ENCODE measurements around the gene IL36G. TPM values are rescaled to one million over a fixed set of nuclear protein-coding genes. Genes with fewer than 3 reads are reported as not detected.

Gene IL36G
- polyA plus RNA-seq, 2 of the 4 experiments (the other 2 are of a cell fraction): 0.16 TPM; not detected in 1

- Histone ChIP-seq H3K4me1 (peaks cover 17% of the 10 kb centered on the region), H3K9me3 (no peaks in the 10 kb centered on the region), H3K4me2 (peak overlapping the region; percentile 55), H3K27ac (peak overlapping the region; percentile 59 to 83), H3K4me3 (no peak overlapping the region)
- peak; percentile 91 to 95 for ATAC-seq
- CTCF ChIA-PET: no interaction called here
- DNase-seq (ENCODE audit: low read depth in 1 of 2, low spot score in 1 of 2): peak; percentile 60 to 85
- peak; percentile 79 for FAIRE-seq
- TF ChIP-seq HOXB5 (CRISPR knock-in tag; IDR thresholded peaks at IDR 0.05): no peak; the same call in 1 of the 2 replicates
- no peak for TF ChIP-seq CHD4 (IDR thresholded peaks at IDR 0.05; ENCODE audit: borderline replicate concordance)
- TF ChIP-seq FOSL2 (IDR thresholded peaks at IDR 0.05): peak; percentile 68
- TF ChIP-seq FOSL2 (CRISPR knock-in tag; IDR thresholded peaks at IDR 0.05): peak; percentile 91
- TF ChIP-seq ESRRA (IDR thresholded peaks at IDR 0.05; ENCODE audit: borderline replicate concordance, low read length): no peak
- peak; percentile 74 for TF ChIP-seq JUNB (IDR thresholded peaks at IDR 0.05)
- peak; percentile 29; the same call in 1 of the 2 replicates for TF ChIP-seq NFE2L2 (conservative IDR thresholded peaks at IDR 0.05; ENCODE audit: low read length)
- TF ChIP-seq, protein P1, sequence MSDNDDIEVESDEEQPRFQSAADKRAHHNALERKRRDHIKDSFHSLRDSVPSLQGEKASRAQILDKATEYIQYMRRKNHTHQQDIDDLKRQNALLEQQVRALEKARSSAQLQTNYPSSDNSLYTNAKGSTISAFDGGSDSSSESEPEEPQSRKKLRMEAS (IDR thresholded peaks at IDR 0.05): peak; percentile 37; the same call in 1 of the 2 replicates
- TF ChIP-seq GATA3 (IDR thresholded peaks at IDR 0.05; ENCODE audit: borderline replicate concordance): peak; percentile 86
- peak; percentile 38; the same call in 1 of the 2 replicates for TF ChIP-seq FOXS1 (CRISPR knock-in tag; IDR thresholded peaks at IDR 0.05)
- TF ChIP-seq HOXB13 (CRISPR knock-in tag; IDR thresholded peaks at IDR 0.05; ENCODE audit: low read depth): peak; percentile 21; the same call in 1 of the 2 replicates
- peak; percentile 97 for TF ChIP-seq MAFK (IDR thresholded peaks at IDR 0.05; ENCODE audit: partially characterized antibody)
- TF ChIP-seq EP300 (IDR thresholded peaks at IDR 0.05): peak; percentile 18 to 63; a peak in 2 of 5 replicates
- TF ChIP-seq USF2 (IDR thresholded peaks at IDR 0.05): no peak
- TF ChIP-seq JUN (IDR thresholded peaks at IDR 0.05): peak in 1 of 2 experiments; percentile 57; a peak in 1 of 5 replicates
- 0 out of 4 replicates have a peak, but pooled peaks of 1 of the 2 experiments have one; percentile 27 for TF ChIP-seq CEBPB (IDR thresholded peaks at IDR 0.05)
- no peak for TF ChIP-seq SREBF2 (IDR thresholded peaks at IDR 0.05)
- no peak for TF ChIP-seq CBX2 (IDR thresholded peaks at IDR 0.05; ENCODE audit: borderline replicate concordance, low read depth)
- TF ChIP-seq RCOR1 (IDR thresholded peaks at IDR 0.05; ENCODE audit: low read depth, low read length): no peak
- POLR2A ChIA-PET: no interaction called here
- 10% methylated on average over 8 of the region's 8 CpGs for WGBS (ENCODE audit: missing lambda C conversion rate)
Measured at GRCh38 chr2:113012436-113013335, 34.9 kb downstream of the IL36G start.

GRCh38 chr2:113013336-113013661 is 35.5 kb downstream of the IL36G start:
- TF ChIP-seq FOXS1 (CRISPR knock-in tag; IDR thresholded peaks at IDR 0.05) (no peak), TP53 (CRISPR knock-in tag; IDR thresholded peaks at IDR 0.05) (no peak), MAZ (IDR thresholded peaks at IDR 0.05; ENCODE audit: borderline replicate concordance, low read depth, low read length) (no peak), CBX8 (IDR thresholded peaks at IDR 0.05) (no peak), RFX5 (IDR thresholded peaks at IDR 0.05) (no peak), RCOR1 (IDR thresholded peaks at IDR 0.05; ENCODE audit: low read depth, low read length) (no peak), EP300 (IDR thresholded peaks at IDR 0.05) (no peak), USF2 (IDR thresholded peaks at IDR 0.05) (no peak), CEBPB (IDR thresholded peaks at IDR 0.05) (no peak), NPAS2 (CRISPR knock-in tag; IDR thresholded peaks at IDR 0.05; ENCODE audit: borderline replicate concordance) (no peak)
- TF ChIP-seq, protein P2, sequence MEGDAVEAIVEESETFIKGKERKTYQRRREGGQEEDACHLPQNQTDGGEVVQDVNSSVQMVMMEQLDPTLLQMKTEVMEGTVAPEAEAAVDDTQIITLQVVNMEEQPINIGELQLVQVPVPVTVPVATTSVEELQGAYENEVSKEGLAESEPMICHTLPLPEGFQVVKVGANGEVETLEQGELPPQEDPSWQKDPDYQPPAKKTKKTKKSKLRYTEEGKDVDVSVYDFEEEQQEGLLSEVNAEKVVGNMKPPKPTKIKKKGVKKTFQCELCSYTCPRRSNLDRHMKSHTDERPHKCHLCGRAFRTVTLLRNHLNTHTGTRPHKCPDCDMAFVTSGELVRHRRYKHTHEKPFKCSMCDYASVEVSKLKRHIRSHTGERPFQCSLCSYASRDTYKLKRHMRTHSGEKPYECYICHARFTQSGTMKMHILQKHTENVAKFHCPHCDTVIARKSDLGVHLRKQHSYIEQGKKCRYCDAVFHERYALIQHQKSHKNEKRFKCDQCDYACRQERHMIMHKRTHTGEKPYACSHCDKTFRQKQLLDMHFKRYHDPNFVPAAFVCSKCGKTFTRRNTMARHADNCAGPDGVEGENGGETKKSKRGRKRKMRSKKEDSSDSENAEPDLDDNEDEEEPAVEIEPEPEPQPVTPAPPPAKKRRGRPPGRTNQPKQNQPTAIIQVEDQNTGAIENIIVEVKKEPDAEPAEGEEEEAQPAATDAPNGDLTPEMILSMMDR (IDR thresholded peaks at IDR 0.05): no peak
- ChIA-PET POLR2A (no interaction called here), CTCF (no interaction called here)
- no peak for DNase-seq (ENCODE audit: low read depth in 1 of 2, low spot score in 1 of 2)
- ATAC-seq: no peak; a peak in 1 of 6 replicates
- 36% methylated on average over 3 of the region's 3 CpGs for WGBS (ENCODE audit: missing lambda C conversion rate)
- Histone ChIP-seq H3K27ac (peak overlapping the region; percentile 55 to 83), H3K4me1 (peaks cover 17% of the 10 kb centered on the region), H3K9me3 (no peaks in the 10 kb centered on the region), H3K4me2 (peak overlapping the region; percentile 55), H3K4me3 (no peak overlapping the region)
- FAIRE-seq: no peak
